NT2/D1 (cell line): ENCODE data around the gene TFAP2A.
A peak's percentile ranks its signal among the peaks of the same experiment; 100 is the strongest.

Source experiments
- DNase-seq: peaks from one replicate; pipeline ENCODE4 v3.0.0-alpha.2; 2011; ENCODE audit warnings: low read depth, low spot score
- H3K27me3 ChIP-seq: 2 replicates; pipeline ENCODE4 v1.6.0; 2011; ENCODE audit warnings: mild to moderate bottlenecking; ENCODE audit not compliant: insufficient read length, insufficient read depth
- H3K36me3 ChIP-seq: 2 replicates; pipeline ENCODE4 v1.6.1; 2011; ENCODE audit warnings: mild to moderate bottlenecking, low read length, mixed read lengths; ENCODE audit not compliant: insufficient read depth, insufficient read length
- H3K4me1 ChIP-seq: 2 replicates; pipeline ENCODE4 v1.5.1; 2011; ENCODE audit not compliant: insufficient read depth, insufficient read length
- H3K4me3 ChIP-seq: 2 replicates; pipeline ENCODE4 v1.5.1; 2011; ENCODE audit warnings: low read depth; ENCODE audit not compliant: insufficient read length
- H3K9ac ChIP-seq: 2 replicates; pipeline ENCODE4 v1.6.0; 2011; ENCODE audit warnings: low read depth; ENCODE audit not compliant: insufficient read length
- H3K9me3 ChIP-seq: 2 replicates; pipeline ENCODE4 v1.5.1; 2011; ENCODE audit warnings: mild to moderate bottlenecking, low read length; ENCODE audit not compliant: insufficient read depth
- SUZ12 ChIP-seq: IDR thresholded peaks from 2 replicates; pipeline ENCODE4 v1.6.1; 2011; ENCODE audit not compliant: insufficient read length, insufficient read depth; ENCODE audit errors: extremely low read depth
- YY1 ChIP-seq: IDR thresholded peaks from 2 replicates; pipeline ENCODE4 v1.6.1; 2011; ENCODE audit not compliant: insufficient read length, insufficient read depth
- ZNF274 ChIP-seq: IDR thresholded peaks from 2 replicates; pipeline ENCODE4 v1.6.1; 2011; ENCODE audit warnings: mild to moderate bottlenecking, low read depth, low read length

The TFAP2A gene

DNA sequence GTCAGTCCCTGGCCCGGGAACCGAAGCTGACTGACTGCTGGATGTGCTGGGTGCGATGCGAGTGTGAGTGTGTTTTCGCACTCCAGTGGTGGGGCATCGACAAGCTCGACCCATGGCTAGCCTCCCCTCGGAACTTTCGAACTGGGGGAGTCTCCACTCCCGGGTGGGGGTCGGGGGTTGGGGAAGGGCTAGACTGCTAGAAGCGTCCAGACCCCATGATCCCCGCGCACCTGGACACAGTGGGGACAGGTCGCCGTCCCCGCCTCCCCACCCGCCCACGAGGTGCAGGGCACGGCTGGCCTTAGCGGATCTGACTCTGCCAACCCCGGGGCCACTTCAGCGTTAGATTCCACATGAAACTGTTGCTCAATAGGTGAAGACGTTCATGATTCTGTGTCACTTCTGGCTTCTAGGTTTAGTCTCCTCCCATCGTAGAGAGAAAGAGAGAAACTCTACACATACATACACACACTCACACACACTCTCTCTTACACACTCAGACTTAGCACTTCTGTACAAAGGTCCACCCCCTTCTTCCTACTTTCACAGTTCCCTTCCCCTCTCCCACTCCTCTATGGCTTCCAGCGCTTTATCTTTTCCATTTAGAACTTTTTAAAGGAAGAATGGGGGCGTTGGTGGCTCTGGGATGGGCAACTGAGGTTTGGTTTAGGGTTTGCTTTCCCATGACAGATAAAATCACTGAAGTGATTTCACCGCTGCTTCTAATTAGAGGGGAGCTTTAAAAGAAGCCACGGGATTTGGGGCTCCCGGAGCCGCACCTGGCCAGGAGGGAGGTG, 5.1 kb upstream of the TFAP2A start:
- TF ChIP-seq ZNF274 (no peak), SUZ12 (no peak), YY1 (no peak)
- Histone ChIP-seq H3K27me3 (peaks cover 94% of the 10 kb centered on the region), H3K4me3 (peak overlapping the region; percentile 18), H3K36me3 (no peaks in the 10 kb centered on the region), H3K9ac (peak overlapping the region; percentile 61), H3K9me3 (no peaks in the 10 kb centered on the region), H3K4me1 (peaks cover 16% of the 10 kb centered on the region)
- no peak for DNase-seq

DNA sequence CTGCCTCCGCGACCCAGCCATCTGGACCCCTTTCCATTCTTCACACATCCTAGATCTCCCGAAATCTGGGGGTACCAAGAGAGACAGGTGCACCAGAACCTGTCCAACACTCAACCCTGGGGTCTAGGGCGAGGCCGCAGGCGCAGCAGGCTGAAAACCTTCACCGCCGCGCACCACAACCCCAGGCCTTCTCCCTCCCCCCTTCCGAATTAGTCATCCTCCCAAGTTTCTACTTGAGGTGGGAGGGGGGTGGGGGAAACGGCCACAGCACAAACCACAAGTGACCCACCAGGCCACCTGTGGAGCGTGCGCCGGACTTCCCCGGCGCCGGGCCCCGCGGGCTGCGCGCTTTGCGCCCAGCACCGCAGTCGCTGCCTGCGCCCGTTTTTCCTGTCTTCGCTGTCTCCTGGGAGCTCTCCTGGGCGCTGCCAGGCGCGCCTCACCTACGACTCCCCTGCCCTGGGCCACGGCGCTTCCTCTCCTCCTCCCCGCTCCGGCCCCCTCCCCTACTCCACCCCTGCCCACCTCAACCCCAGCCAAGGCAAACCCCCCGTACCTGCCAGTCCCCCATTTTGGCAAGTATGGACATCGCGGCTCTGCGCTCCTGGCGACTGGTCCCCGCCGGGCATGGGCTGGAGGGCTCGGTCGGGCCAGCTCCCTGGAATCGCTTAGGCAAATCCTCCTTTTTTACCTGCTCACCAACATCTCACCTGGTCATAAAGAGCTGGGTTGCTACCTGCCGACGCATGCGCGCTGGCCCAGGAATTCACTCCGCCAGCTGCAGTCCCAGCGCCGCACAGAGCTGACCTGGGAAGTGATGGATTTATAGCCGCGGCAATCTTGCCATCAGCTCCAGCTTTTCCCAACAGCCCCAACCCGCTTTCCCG, 4.2 kb upstream of the TFAP2A start:
- H3K36me3 ChIP-seq = no peaks in the 10 kb centered on the region
- TF ChIP-seq YY1 (no peak), SUZ12 (no peak), ZNF274 (no peak)
- peaks cover 94% of the 10 kb centered on the region for H3K27me3 ChIP-seq
- H3K9me3 ChIP-seq = no peaks in the 10 kb centered on the region
- peak overlapping the region; percentile 18 for H3K4me3 ChIP-seq
- peak overlapping the region; percentile 61 for H3K9ac ChIP-seq
- no peak for DNase-seq
- peaks cover 16% of the 10 kb centered on the region for H3K4me1 ChIP-seq

DNA sequence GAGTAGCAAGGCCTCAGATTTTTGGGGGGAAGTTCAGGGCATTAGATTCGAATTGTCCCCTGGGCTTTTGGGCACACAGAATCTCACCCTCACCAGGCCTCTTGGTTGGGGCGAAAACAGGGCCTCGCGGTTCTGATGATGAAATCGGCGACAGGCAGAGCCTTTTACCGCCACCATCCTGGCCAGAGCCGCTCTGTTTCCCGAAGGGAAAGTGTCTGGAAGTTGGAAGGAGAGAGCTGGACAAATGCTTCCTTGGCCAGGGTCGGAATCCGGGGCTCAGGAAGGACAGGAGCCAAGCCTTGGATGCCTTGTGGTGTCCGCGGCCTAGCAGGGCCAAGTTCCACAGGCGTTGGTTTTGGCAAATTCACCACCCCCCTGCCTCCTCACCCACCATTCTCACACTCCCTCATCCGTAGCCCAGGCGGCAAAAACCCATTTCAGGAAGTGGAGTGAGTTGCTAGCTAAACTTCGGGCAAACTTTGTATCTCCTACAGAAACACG, 3.5 kb upstream of the TFAP2A start:
- Histone ChIP-seq H3K4me3 (peak overlapping the region; percentile 0), H3K4me1 (peaks cover 14% of the 10 kb centered on the region), H3K9ac (peak overlapping the region; percentile 26), H3K27me3 (peaks cover 94% of the 10 kb centered on the region), H3K9me3 (no peaks in the 10 kb centered on the region), H3K36me3 (no peaks in the 10 kb centered on the region)
- no peak for DNase-seq
- TF ChIP-seq ZNF274 (no peak), SUZ12 (peak; percentile 62), YY1 (no peak)

DNA sequence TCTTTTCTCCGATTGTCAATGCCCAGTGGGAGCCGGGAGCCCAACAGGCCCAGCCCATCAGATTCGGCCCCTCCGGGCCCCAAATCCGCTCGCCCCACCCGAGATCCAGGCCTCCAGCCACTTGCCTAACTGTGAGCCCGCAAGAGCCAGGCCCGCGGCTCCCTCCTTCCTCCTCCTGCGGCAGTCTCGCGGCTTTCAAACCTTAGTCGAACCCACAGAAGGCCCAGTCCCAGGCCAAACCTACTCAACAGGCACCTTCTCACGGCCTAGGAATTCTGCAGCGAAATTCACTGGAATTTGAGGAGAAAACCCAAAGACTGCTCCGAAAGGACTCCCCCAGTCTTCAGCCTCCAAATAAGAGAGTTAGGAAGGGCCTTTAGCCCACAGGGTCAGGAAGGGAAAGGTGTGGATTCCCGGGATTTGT, 2.8 kb upstream of the TFAP2A start:
- Histone ChIP-seq H3K4me3 (no peak overlapping the region), H3K36me3 (no peaks in the 10 kb centered on the region), H3K27me3 (peaks cover 94% of the 10 kb centered on the region), H3K9me3 (no peaks in the 10 kb centered on the region), H3K9ac (no peak overlapping the region), H3K4me1 (peaks cover 12% of the 10 kb centered on the region)
- TF ChIP-seq SUZ12 (no peak), ZNF274 (no peak)
- no peak for DNase-seq

DNA sequence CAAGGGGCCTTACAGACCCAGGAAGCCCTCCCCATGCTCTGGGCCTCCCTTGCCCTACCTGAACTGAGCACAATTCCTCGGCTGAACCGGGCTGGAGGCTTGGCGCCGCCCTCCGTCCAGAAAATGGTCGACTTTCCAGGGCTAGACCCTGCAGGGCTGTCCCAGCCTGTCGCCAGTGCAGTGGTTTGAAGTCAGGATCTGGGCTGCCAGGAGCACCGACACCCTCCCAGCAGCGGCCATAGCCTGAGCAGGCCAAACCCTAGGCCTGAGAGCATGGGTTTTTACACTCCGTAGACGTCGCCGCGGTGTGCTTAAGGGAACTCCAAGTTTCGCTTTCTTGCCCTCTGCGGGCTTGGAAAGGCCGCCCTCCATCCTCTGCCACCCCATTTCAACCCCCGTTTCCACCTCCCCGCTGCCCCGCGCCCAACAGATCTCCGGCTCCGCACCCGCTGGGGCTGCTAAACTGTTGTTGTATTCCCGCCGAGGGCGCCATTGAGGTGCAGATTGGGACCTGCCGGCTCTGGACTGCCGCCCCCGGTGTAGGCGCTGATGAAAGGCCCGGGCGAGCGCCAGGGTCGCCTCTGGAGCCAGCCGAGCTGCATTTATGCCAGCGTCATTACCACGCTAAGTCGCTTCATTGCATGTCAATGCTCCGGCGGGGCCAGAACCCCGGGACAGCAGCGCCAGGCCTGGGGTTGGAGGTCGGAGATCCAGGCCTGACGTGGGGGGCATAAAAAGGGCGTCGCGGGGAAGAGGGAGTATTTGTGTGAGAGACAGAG, 2.2 kb upstream of the TFAP2A start:
- Histone ChIP-seq H3K27me3 (peaks cover 92% of the 10 kb centered on the region), H3K4me1 (peaks cover 10% of the 10 kb centered on the region), H3K9me3 (no peaks in the 10 kb centered on the region), H3K4me3 (peak overlapping the region; percentile 39), H3K36me3 (no peaks in the 10 kb centered on the region), H3K9ac (peak overlapping the region; percentile 76)
- no peak for DNase-seq
- no peak for TF ChIP-seq SUZ12
- TF ChIP-seq YY1 = no peak
- TF ChIP-seq ZNF274 = no peak

DNA sequence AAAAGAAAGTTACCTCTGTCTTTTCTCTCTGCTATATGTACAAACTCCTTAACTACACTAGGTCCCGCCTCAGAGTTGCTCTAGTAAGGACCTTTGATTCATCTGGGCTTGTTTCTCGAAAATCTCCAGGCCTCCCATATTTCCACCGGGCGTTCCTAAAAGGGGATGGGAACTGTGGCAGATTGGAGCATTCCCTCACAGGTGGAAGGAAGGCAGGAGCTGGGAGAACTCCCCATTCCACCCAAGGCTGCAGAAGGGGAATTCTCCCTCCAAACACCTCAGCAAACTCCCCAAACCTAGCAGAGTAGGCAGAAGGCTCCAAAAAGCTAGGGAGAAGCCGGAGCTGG, 1.6 kb upstream of the TFAP2A start:
- peaks cover 92% of the 10 kb centered on the region for H3K27me3 ChIP-seq
- no peak for DNase-seq
- H3K4me1 ChIP-seq = peaks cover 7% of the 10 kb centered on the region
- H3K4me3 ChIP-seq = peak overlapping the region; percentile 39
- H3K9ac ChIP-seq = peak overlapping the region; percentile 76
- no peak for TF ChIP-seq SUZ12
- no peaks in the 10 kb centered on the region for H3K36me3 ChIP-seq
- no peaks in the 10 kb centered on the region for H3K9me3 ChIP-seq
